Activated CD4-positive, alpha-beta T cell treated with anti-CD3 and anti-CD28 coated beads, Interleukin-2, amount 10 ng/mL, durations not matched to agents 7 days and 5 days (primary cell): ENCODE results near the gene ABCC6. TPM values are rescaled to one million over a fixed set of nuclear protein-coding genes. Genes with fewer than 3 reads are reported as not detected.
A peak's percentile ranks its signal among the peaks of the same experiment; 100 is the strongest.
"Not testable (repeated sequence)": the region's sequence is repeated elsewhere in the genome, so short reads cannot be mapped to it uniquely, and the experiment has no call there.

Experiments
- CTCF ChIA-PET: fragments of 350-600 bp; sonication (Branson Sonifier 250); formaldehyde crosslinking; loops from one replicate; lab custom pipeline; 2021; ENCODE audit warnings: antibody characterized with exemption; lab: Charles Lee
- POLR2A ChIA-PET: fragments of 350-600 bp; sonication (Branson Sonifier 250); formaldehyde crosslinking; loops from one replicate; lab custom pipeline; 2021; ENCODE audit warnings: antibody characterized with exemption; lab: Charles Lee
- DNase-seq: peaks from one replicate; pipeline ENCODE4 v3.0.0-alpha.2; 2020
- H3K27ac Mint-ChIP-seq: one replicate; pipeline ENCODE4 v1.8.0; 2021; ENCODE audit warnings: mild to moderate bottlenecking, moderate library complexity, mixed read lengths
- H3K27me3 Mint-ChIP-seq: one replicate; pipeline ENCODE4 v1.8.0; 2021; ENCODE audit warnings: mixed read lengths
- H3K36me3 Mint-ChIP-seq: one replicate; pipeline ENCODE4 v1.8.0; 2021; ENCODE audit warnings: low read depth, mixed read lengths
- H3K4me1 Mint-ChIP-seq: one replicate; pipeline ENCODE4 v1.8.0; 2021; ENCODE audit warnings: mixed read lengths
- H3K4me3 Mint-ChIP-seq: one replicate; pipeline ENCODE4 v1.8.0; 2021; ENCODE audit warnings: mild to moderate bottlenecking, moderate library complexity, mixed read lengths
- H3K9me3 Mint-ChIP-seq: one replicate; pipeline ENCODE4 v1.8.0; 2021; ENCODE audit warnings: mixed read lengths
- total RNA-seq, 2 experiments: library from RNA; stranded (reverse); gene quantifications; one replicate each; pipeline ENCODE4 v1.2.3, GENCODE V29; 2021

The ABCC6 gene
- total RNA-seq, 2 experiments from 2014 or later: not detected

GRCh38 chr16:16148000-16148599 lies 75.2 kb downstream of the ABCC6 start:
- H3K27ac Mint-ChIP-seq, POLR2A ChIA-PET, DNase-seq, H3K36me3 Mint-ChIP-seq, H3K4me1 Mint-ChIP-seq, CTCF ChIA-PET, H3K9me3 Mint-ChIP-seq, H3K4me3 Mint-ChIP-seq, H3K27me3 Mint-ChIP-seq: not testable (repeated sequence)

DNA sequence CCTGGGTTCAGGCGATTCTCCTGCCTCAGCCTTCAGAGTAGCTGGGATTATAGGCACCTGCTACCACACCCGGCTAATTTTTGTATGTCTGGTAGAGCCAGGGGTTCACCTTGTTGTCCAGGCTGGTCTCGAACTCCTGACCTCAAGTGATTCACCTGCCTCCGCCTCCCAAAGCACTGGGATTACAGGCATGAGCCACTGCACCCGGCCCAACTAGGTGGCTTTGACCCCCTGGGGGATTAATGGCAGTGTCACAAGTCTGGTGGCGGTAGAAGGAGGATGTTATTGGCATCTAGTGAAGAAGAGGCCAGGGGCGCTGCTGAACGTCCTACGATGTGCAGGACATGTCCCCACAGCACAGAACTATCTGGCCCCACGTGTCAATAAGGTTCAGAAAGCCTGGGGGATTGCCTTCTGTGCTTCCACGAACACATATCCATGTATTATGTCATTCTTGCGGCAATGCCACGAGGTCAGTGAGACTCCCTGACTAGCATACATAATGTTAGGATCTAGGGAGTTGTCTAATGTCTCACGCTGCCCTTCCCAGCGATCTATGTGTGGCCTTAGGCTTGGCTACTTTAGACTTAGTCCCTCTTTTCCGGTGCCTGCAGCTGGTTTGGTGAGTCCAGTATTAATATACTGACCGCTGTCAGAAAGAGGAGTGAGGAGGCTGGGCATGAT lies 75.8 kb downstream of the ABCC6 start:
- POLR2A ChIA-PET: no interaction called here

GRCh38 chr16:16146380-16147315 lies 76.6 kb downstream of the ABCC6 start:
- Mint-ChIP-seq H3K4me1 (no peaks in the 10 kb centered on the region), H3K27me3 (no peaks in the 10 kb centered on the region), H3K36me3 (peaks cover 15% of the 10 kb centered on the region), H3K9me3 (no peaks in the 10 kb centered on the region), H3K27ac (no peak overlapping the region), H3K4me3 (no peak overlapping the region)
- no peak for DNase-seq
- ChIA-PET POLR2A (no interaction called here), CTCF (interaction anchor here (0.6 kb wide), 1 partner anchor 123 kb away, joined by 3 read pairs; no protein-coding TSS in a partner anchor)

More for the DNA sequence above, 75.8 kb downstream of the ABCC6 start:
- no peak for DNase-seq
- H3K9me3 Mint-ChIP-seq: no peaks in the 10 kb centered on the region
- peaks cover 12% of the 10 kb centered on the region for H3K36me3 Mint-ChIP-seq
- CTCF ChIA-PET: interaction anchor here (0.6 kb wide), 1 partner anchor 123 kb away, joined by 3 read pairs; no protein-coding TSS in a partner anchor
- peak overlapping the region; percentile 13 for H3K27ac Mint-ChIP-seq
- H3K27me3 Mint-ChIP-seq: no peaks in the 10 kb centered on the region
- no peak overlapping the region for H3K4me3 Mint-ChIP-seq
- H3K4me1 Mint-ChIP-seq: no peaks in the 10 kb centered on the region

GRCh38 chr16:16145286-16145685 lies 78.0 kb downstream of the ABCC6 start:
- no peaks in the 10 kb centered on the region for H3K27me3 Mint-ChIP-seq
- H3K9me3 Mint-ChIP-seq: no peaks in the 10 kb centered on the region
- H3K4me1 Mint-ChIP-seq: no peaks in the 10 kb centered on the region
- no peak for DNase-seq
- H3K4me3 Mint-ChIP-seq: no peak overlapping the region
- CTCF ChIA-PET: no interaction called here
- POLR2A ChIA-PET: no interaction called here
- H3K27ac Mint-ChIP-seq: no peak overlapping the region
- H3K36me3 Mint-ChIP-seq: peaks cover 23% of the 10 kb centered on the region

GRCh38 chr16:16144416-16144815 lies 78.9 kb downstream of the ABCC6 start:
- Mint-ChIP-seq H3K4me1 (no peaks in the 10 kb centered on the region), H3K36me3 (peaks cover 29% of the 10 kb centered on the region), H3K27ac (no peak overlapping the region), H3K27me3 (no peaks in the 10 kb centered on the region), H3K9me3 (no peaks in the 10 kb centered on the region), H3K4me3 (no peak overlapping the region)
- POLR2A ChIA-PET: no interaction called here
- DNase-seq: no peak
- CTCF ChIA-PET: interaction anchor here (0.6 to 1.2 kb wide), 2 partner anchors 22 to 1231 kb away, joined by 3 read pairs; no protein-coding TSS in a partner anchor

DNA sequence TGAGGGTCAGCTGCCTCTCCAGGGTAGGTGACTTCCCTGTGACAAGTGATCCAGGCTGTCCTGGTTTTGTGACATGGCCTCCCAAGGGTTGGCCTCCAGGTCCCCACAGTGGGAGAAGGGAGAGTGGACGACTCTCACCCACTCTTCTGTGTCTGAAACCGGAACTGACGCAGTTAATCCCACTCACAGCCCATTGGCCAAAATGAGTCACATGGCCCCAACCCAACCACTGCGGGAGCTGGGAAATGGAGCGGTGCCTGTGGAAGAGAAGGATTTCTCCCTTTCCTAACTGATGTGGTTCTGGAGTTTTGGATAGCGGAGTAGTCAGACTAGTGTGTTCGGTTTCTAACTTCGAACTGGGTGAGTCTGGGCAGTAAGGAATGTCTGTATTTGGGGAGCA lies 79.4 kb downstream of the ABCC6 start:
- no peaks in the 10 kb centered on the region for H3K4me1 Mint-ChIP-seq
- CTCF ChIA-PET: interaction anchor here (0.6 to 1.2 kb wide), 2 partner anchors 21 to 1232 kb away, joined by 3 read pairs; no protein-coding TSS in a partner anchor
- H3K36me3 Mint-ChIP-seq: peaks cover 30% of the 10 kb centered on the region
- H3K27ac Mint-ChIP-seq: no peak overlapping the region
- POLR2A ChIA-PET: no interaction called here
- no peaks in the 10 kb centered on the region for H3K9me3 Mint-ChIP-seq
- DNase-seq: no peak
- no peaks in the 10 kb centered on the region for H3K27me3 Mint-ChIP-seq
- no peak overlapping the region for H3K4me3 Mint-ChIP-seq

DNA sequence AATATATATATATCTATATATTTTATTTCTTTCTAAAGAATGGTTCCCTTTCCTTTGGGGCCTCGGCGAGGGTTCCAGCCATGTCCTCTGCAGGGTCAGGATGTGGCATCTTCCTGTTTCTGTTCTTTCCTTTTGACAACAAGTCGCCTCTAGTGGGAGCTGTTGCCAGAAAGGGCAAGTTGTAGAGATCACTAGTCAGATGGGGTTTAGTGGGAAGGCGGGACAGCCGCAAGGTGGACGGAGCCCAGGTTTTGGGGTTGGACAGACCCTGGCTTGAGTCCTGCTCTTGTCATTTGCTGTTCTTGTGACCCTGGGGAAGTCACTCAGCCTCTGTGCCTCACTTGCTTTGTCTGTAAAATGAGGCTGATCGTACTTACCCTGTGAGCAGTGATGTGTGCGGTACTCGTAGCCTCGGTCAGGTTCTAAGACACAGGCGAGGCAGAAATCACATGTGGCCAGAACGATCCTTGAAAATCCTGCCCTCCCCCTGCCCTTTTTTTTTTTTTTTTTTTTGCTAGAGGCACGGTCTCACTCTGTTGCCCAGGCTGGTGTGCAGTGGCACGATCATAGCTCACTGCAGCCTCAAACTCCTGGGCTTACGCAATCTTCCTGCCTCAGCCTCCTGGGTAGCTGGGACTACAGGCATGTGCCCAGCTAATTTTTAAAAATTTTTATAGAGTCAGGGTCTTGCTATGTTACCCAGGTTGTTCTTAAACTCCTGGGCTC lies 80.1 kb downstream of the ABCC6 start:
- ChIA-PET POLR2A (no interaction called here), CTCF (interaction anchor here (0.7 to 1.2 kb wide), 2 partner anchors 21 to 23 kb away, joined by 3 read pairs; no protein-coding TSS in a partner anchor)
- peaks cover 36% of the 10 kb centered on the region for H3K36me3 Mint-ChIP-seq
- H3K4me3 Mint-ChIP-seq: no peak overlapping the region
- peak; percentile 39 for DNase-seq
- H3K4me1 Mint-ChIP-seq: no peaks in the 10 kb centered on the region
- no peak overlapping the region for H3K27ac Mint-ChIP-seq
- H3K27me3 Mint-ChIP-seq: no peaks in the 10 kb centered on the region
- no peaks in the 10 kb centered on the region for H3K9me3 Mint-ChIP-seq

- Mint-ChIP-seq H3K27ac (no peak overlapping the region), H3K36me3 (peaks cover 40% of the 10 kb centered on the region), H3K4me1 (no peaks in the 10 kb centered on the region), H3K9me3 (no peaks in the 10 kb centered on the region), H3K4me3 (no peak overlapping the region), H3K27me3 (no peaks in the 10 kb centered on the region)
- ChIA-PET POLR2A (no interaction called here), CTCF (no interaction called here)
- DNase-seq: no peak
Measured at GRCh38 chr16:16141784-16142396, 81.4 kb downstream of the ABCC6 start.

DNA sequence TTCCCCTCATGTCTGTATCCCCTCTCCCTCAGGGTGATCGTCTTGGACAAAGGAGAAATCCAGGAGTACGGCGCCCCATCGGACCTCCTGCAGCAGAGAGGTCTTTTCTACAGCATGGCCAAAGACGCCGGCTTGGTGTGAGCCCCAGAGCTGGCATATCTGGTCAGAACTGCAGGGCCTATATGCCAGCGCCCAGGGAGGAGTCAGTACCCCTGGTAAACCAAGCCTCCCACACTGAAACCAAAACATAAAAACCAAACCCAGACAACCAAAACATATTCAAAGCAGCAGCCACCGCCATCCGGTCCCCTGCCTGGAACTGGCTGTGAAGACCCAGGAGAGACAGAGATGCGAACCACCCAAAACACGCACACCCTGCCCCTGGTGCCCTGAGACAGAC lies 82.2 kb downstream of the ABCC6 start:
- H3K4me1 Mint-ChIP-seq: no peaks in the 10 kb centered on the region
- no peaks in the 10 kb centered on the region for H3K27me3 Mint-ChIP-seq
- no peaks in the 10 kb centered on the region for H3K9me3 Mint-ChIP-seq
- ChIA-PET POLR2A (no interaction called here), CTCF (no interaction called here)
- no peak for DNase-seq
- peak overlapping the region; percentile 5 for H3K27ac Mint-ChIP-seq
- no peak overlapping the region for H3K4me3 Mint-ChIP-seq
- peaks cover 40% of the 10 kb centered on the region for H3K36me3 Mint-ChIP-seq

- Mint-ChIP-seq H3K9me3 (no peaks in the 10 kb centered on the region), H3K36me3 (peaks cover 46% of the 10 kb centered on the region), H3K27ac (no peak overlapping the region), H3K4me1 (no peaks in the 10 kb centered on the region), H3K4me3 (no peak overlapping the region), H3K27me3 (no peaks in the 10 kb centered on the region)
- POLR2A ChIA-PET: no interaction called here
- CTCF ChIA-PET: interaction anchor here (1.4 kb wide), 1 partner anchor 13 kb away, joined by 3 read pairs; no protein-coding TSS in a partner anchor
- no peak for DNase-seq
Measured at GRCh38 chr16:16140537-16140936, 82.8 kb downstream of the ABCC6 start.

DNA sequence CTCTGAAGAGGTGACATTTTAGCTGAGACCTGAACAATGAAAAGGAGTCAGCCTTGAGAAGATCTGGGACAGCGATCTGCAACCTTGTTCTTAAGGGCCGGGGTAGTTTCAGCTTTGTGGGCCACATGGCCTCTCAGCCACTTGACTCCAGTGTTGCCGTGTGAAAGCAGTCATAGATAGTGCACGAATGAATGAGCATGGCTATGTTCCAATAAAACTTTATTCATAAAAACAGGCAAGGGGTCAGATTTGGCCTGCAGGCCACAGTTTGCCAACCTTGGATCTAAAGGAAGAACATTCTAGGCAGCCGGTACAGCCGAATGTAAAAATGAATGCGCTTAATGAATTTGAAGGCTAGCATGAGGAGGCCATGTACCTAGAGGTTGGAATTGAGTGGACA lies 83.5 kb downstream of the ABCC6 start:
- ChIA-PET POLR2A (no interaction called here), CTCF (interaction anchor here (1.4 kb wide), 1 partner anchor 12 kb away, joined by 3 read pairs; no protein-coding TSS in a partner anchor)
- Mint-ChIP-seq H3K27me3 (no peaks in the 10 kb centered on the region), H3K36me3 (peaks cover 53% of the 10 kb centered on the region), H3K4me1 (no peaks in the 10 kb centered on the region), H3K27ac (no peak overlapping the region), H3K4me3 (no peak overlapping the region), H3K9me3 (no peaks in the 10 kb centered on the region)
- DNase-seq: no peak

DNA sequence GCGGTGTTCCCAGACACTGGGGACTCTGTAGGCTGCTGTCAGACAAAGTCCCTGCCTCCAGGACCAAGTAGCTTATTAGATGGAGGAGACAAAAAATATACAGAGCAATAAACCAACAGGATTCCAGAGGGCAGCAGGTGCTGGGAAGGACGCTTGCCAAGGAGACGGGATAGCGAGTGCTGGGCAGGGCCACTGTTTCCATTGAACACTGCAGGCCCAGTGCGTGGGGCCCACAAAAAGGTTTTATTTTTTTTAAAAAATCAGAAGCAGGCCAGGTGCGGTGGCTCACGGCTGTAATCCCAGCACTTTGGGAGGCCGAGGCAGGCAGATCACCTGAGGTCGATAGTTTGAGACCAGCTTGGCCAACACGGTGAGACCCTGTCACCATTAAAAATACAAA lies 84.2 kb downstream of the ABCC6 start:
- no peak for DNase-seq
- Mint-ChIP-seq H3K27me3 (no peaks in the 10 kb centered on the region), H3K4me3 (no peak overlapping the region), H3K36me3 (peaks cover 51% of the 10 kb centered on the region), H3K27ac (no peak overlapping the region), H3K9me3 (no peaks in the 10 kb centered on the region), H3K4me1 (no peaks in the 10 kb centered on the region)
- ChIA-PET CTCF (interaction anchor here (1.0 to 1.4 kb wide), 2 partner anchors 11 to 12 kb away, joined by 3 read pairs; no protein-coding TSS in a partner anchor), POLR2A (no interaction called here)
